ENCODE data around the gene CTDSPL. TPM values are rescaled to one million over a fixed set of nuclear protein-coding genes. Genes with fewer than 3 reads are reported as not detected.

CTDSPL gene
- total RNA-seq, 1 experiment from 2014 or later, result 124 TPM

DNA sequence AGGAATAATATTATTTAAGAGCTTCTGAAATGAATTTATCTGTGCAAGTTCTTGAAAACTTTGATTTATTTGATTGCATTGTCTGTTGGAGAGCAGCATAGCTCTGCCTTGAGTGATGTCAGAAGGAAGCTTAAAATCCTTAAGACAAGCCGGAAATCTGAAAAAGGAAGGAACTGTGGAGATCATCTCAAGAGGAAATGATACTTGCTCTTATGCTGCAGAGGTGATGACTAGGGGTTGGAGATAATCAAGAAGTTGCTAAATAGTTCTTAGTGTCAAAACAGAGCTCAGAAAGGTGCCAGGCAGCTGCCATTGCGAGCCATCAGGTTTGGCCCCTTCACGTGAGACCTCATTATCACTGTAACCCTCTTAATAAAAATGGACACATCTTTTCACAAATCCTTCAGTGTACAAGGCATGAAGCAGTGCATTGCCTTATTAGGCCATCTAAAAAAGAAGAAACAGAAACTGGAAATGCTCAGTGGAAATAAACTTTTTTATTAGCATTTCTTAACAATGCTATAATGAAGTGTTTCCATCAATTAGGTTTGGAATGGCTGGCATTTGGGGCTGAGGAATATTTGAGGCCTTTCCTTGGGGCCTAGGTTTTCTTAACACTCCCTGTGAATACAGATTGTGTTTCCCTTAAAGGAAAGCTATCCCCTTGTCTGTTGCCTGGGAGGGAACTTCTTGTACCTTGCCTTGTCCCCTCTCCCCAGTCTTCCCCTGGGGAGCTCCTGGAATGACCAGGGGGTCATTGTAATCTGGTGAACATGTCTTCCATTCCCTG lies 94.4 kb downstream of the CTDSPL start:
- Histone ChIP-seq H3F3A (ENCODE audit: insufficient read depth, low read depth) (peaks cover 4% of the 10 kb centered on the region; the same call in 1 of the 2 replicates), H3K27ac (no peak overlapping the region), H3K79me2 (ENCODE audit: low read depth) (no peaks in the 10 kb centered on the region), H4K20me1 (ENCODE audit: insufficient read depth) (no peaks in the 10 kb centered on the region), H3K4me1 (replicated peaks; ENCODE audit: insufficient read depth) (no peaks in the 10 kb centered on the region), H2AFZ (no peak overlapping the region), H3K9me3 (ENCODE audit: insufficient read depth, low read depth) (no peaks in the 10 kb centered on the region), H3K36me3 (ENCODE audit: low read depth) (peaks cover 8% of the 10 kb centered on the region; the same call in 1 of the 2 replicates), H3K27me3 (ENCODE audit: insufficient read depth, low read depth) (no peaks in the 10 kb centered on the region), H3K4me2 (no peak overlapping the region), H3K4me3 (no peak overlapping the region), H3K9me2 (ENCODE audit: insufficient read depth) (no peaks in the 10 kb centered on the region)
- ChIA-PET POLR2A (ENCODE audit: unreplicated experiment) (no interaction called here), CTCF (interaction anchor here (0.9 kb wide), 1 partner anchor 99 kb away, joined by 3 read pairs; no protein-coding TSS in a partner anchor)
- no peak for DNase-seq
- intact Hi-C loops (cut with micrococcal nuclease; ENCODE audit: unreplicated experiment), result no loop called here
- TF ChIP-seq EZH2 (IDR thresholded peaks at IDR 0.05; ENCODE audit: low read depth), result no peak
- TF ChIP-seq CTCF (conservative IDR thresholded peaks at IDR 0.05), result no peak
- no TSS peak for BruUV-seq (replicated peaks)

GRCh38 chr3:37956723-37957538 lies 95.3 kb downstream of the CTDSPL start:
- Histone ChIP-seq H3K4me2 (no peak overlapping the region), H2AFZ (no peak overlapping the region), H3K27ac (no peak overlapping the region), H3K9me3 (ENCODE audit: insufficient read depth, low read depth) (no peaks in the 10 kb centered on the region), H3K79me2 (ENCODE audit: low read depth) (no peaks in the 10 kb centered on the region), H3K36me3 (ENCODE audit: low read depth) (peaks cover 8% of the 10 kb centered on the region; the same call in 1 of the 2 replicates), H3K4me3 (no peak overlapping the region), H3F3A (ENCODE audit: insufficient read depth, low read depth) (peaks cover 4% of the 10 kb centered on the region; the same call in 1 of the 2 replicates), H3K27me3 (ENCODE audit: insufficient read depth, low read depth) (no peaks in the 10 kb centered on the region), H3K9me2 (ENCODE audit: insufficient read depth) (no peaks in the 10 kb centered on the region), H4K20me1 (ENCODE audit: insufficient read depth) (no peaks in the 10 kb centered on the region), H3K4me1 (replicated peaks; ENCODE audit: insufficient read depth) (no peaks in the 10 kb centered on the region)
- ChIA-PET CTCF (interaction anchor here (0.9 kb wide), 1 partner anchor 99 kb away, joined by 3 read pairs; no protein-coding TSS in a partner anchor), POLR2A (ENCODE audit: unreplicated experiment) (interaction anchor here (0.7 kb wide), 1 partner anchor 106 kb away, joined by 3 read pairs; no protein-coding TSS in a partner anchor)
- intact Hi-C loops (cut with micrococcal nuclease; ENCODE audit: unreplicated experiment), result no loop called here
- no peak for TF ChIP-seq CTCF (conservative IDR thresholded peaks at IDR 0.05)
- no peak for TF ChIP-seq EZH2 (IDR thresholded peaks at IDR 0.05; ENCODE audit: low read depth)
- DNase-seq, result no peak
- BruUV-seq (replicated peaks), result no TSS peak

- TF ChIP-seq EZH2 (IDR thresholded peaks at IDR 0.05; ENCODE audit: low read depth) (no peak), CTCF (conservative IDR thresholded peaks at IDR 0.05) (no peak)
- POLR2A ChIA-PET (ENCODE audit: unreplicated experiment), result interaction anchor here (0.7 kb wide), 1 partner anchor 106 kb away, joined by 3 read pairs; no protein-coding TSS in a partner anchor
- CTCF ChIA-PET, result no interaction called here
Observed at GRCh38 chr3:37957539-37957936, 95.9 kb downstream of the CTDSPL start.

More at GRCh38 chr3:37957539-37957936, 95.9 kb downstream of the CTDSPL start:
- no peak overlapping the region for H3K4me3 ChIP-seq
- no TSS peak for BruUV-seq (replicated peaks)
- no peaks in the 10 kb centered on the region for H4K20me1 ChIP-seq (ENCODE audit: insufficient read depth)
- peaks cover 4% of the 10 kb centered on the region; the same call in 1 of the 2 replicates for H3F3A ChIP-seq (ENCODE audit: insufficient read depth, low read depth)
- no peaks in the 10 kb centered on the region for H3K79me2 ChIP-seq (ENCODE audit: low read depth)
- intact Hi-C loops (cut with micrococcal nuclease; ENCODE audit: unreplicated experiment), result no loop called here
- no peak for DNase-seq
- no peak overlapping the region for H2AFZ ChIP-seq
- H3K27ac ChIP-seq, result no peak overlapping the region
- no peaks in the 10 kb centered on the region for H3K27me3 ChIP-seq (ENCODE audit: insufficient read depth, low read depth)
- no peak overlapping the region for H3K4me2 ChIP-seq
- H3K9me3 ChIP-seq (ENCODE audit: insufficient read depth, low read depth), result no peaks in the 10 kb centered on the region
- H3K36me3 ChIP-seq (ENCODE audit: low read depth), result peaks cover 6% of the 10 kb centered on the region; the same call in 1 of the 2 replicates
- H3K9me2 ChIP-seq (ENCODE audit: insufficient read depth), result no peaks in the 10 kb centered on the region
- H3K4me1 ChIP-seq (replicated peaks; ENCODE audit: insufficient read depth), result no peaks in the 10 kb centered on the region

Data from PC-9 (cell line).